H9 (cell line): ENCODE data around the gene HSF2. TPM values are rescaled to one million over a fixed set of nuclear protein-coding genes. Genes with fewer than 3 reads are reported as not detected.

Experiments
- DNase-seq: peaks from one replicate; pipeline ENCODE4 v3.0.0-alpha.2; 2017
- H2AFZ ChIP-seq: one replicate; pipeline ENCODE4 v1.6.1; 2013; ENCODE audit warnings: mild to moderate bottlenecking, low read length, control low read depth, moderate library complexity
- H2AK5ac ChIP-seq: 2 replicates; pipeline ENCODE4 v1.6.1; 2013; ENCODE audit warnings: low read length, control low read depth, mixed read lengths; ENCODE audit not compliant: insufficient read length
- H2BK120ac ChIP-seq: one replicate; pipeline ENCODE4 v1.6.1; 2013; ENCODE audit warnings: low read depth, mild to moderate bottlenecking, low read length, control low read depth, inconsistent platforms; ENCODE audit not compliant: poor library complexity, severe bottlenecking
- H2BK12ac ChIP-seq: 2 replicates; pipeline ENCODE4 v1.6.1; 2013; ENCODE audit warnings: low read length, control low read depth, mixed read lengths, low read depth; ENCODE audit not compliant: insufficient read length
- H2BK15ac ChIP-seq: 2 replicates; pipeline ENCODE4 v1.6.1; 2013; ENCODE audit warnings: low read depth, low read length, control low read depth
- H2BK20ac ChIP-seq: one replicate; pipeline ENCODE4 v1.6.1; 2013; ENCODE audit warnings: low read depth, mild to moderate bottlenecking, low read length, control low read depth, inconsistent platforms; ENCODE audit not compliant: poor library complexity, severe bottlenecking
- H2BK5ac ChIP-seq: 2 replicates; pipeline ENCODE4 v1.6.1; 2013; ENCODE audit warnings: low read length, control low read depth, mixed read lengths; ENCODE audit not compliant: insufficient read length
- H3K14ac ChIP-seq: 2 replicates; pipeline ENCODE4 v1.6.1; 2013; ENCODE audit warnings: low read length, control low read depth; ENCODE audit not compliant: insufficient read depth
- H3K18ac ChIP-seq: 2 replicates; pipeline ENCODE4 v1.6.1; 2013; ENCODE audit warnings: low read depth, mild to moderate bottlenecking, mixed read lengths, low read length, control low read depth; ENCODE audit not compliant: insufficient read length
- H3K23ac ChIP-seq: 2 replicates; pipeline ENCODE4 v1.6.1; 2013; ENCODE audit warnings: low read length, control low read depth, mixed read lengths, low read depth; ENCODE audit not compliant: insufficient read length
- H3K23me2 ChIP-seq: 2 replicates; pipeline ENCODE4 v1.6.1; 2013; ENCODE audit warnings: low read depth, mild to moderate bottlenecking, mixed read lengths, low read length, control low read depth; ENCODE audit not compliant: insufficient read length, poor library complexity, severe bottlenecking
- H3K27ac ChIP-seq: 2 replicates; pipeline ENCODE4 v1.5.1; 2013; ENCODE audit warnings: low read length, control low read depth, mixed read lengths, low read depth; ENCODE audit not compliant: insufficient read length
- H3K27me3 ChIP-seq: 2 replicates; pipeline ENCODE4 v1.6.1; 2013; ENCODE audit warnings: low read length, control low read depth, inconsistent platforms; ENCODE audit not compliant: insufficient read depth
- H3K4ac ChIP-seq: 2 replicates; pipeline ENCODE4 v1.6.1; 2013; ENCODE audit warnings: low read depth, mild to moderate bottlenecking, control low read depth, inconsistent platforms, low read length, moderate library complexity
- H3K4me1 ChIP-seq: 2 replicates; pipeline ENCODE4 v1.6.1; 2013; ENCODE audit warnings: low read length, control low read depth, inconsistent platforms; ENCODE audit not compliant: insufficient read depth
- H3K4me2 ChIP-seq: 2 replicates; pipeline ENCODE4 v1.6.1; 2013; ENCODE audit warnings: low read length, control low read depth, mixed read lengths; ENCODE audit not compliant: insufficient read length, insufficient read depth
- H3K56ac ChIP-seq: 2 replicates; pipeline ENCODE4 v1.6.1; 2013; ENCODE audit warnings: low read depth, mild to moderate bottlenecking, mixed read lengths, low read length, control low read depth; ENCODE audit not compliant: insufficient read length
- H3K79me1 ChIP-seq: 2 replicates; pipeline ENCODE4 v1.6.1; 2013; ENCODE audit warnings: low read depth, mild to moderate bottlenecking, moderate library complexity, low read length, control low read depth, inconsistent platforms; ENCODE audit not compliant: insufficient read depth, poor library complexity, severe bottlenecking
- H3K79me2 ChIP-seq: 2 replicates; pipeline ENCODE4 v1.6.1; 2013; ENCODE audit warnings: low read length, control low read depth, inconsistent platforms; ENCODE audit not compliant: insufficient read depth
- H3K9ac ChIP-seq: 2 replicates; pipeline ENCODE4 v1.6.1; 2013; ENCODE audit warnings: low read length, control low read depth, mixed read lengths; ENCODE audit not compliant: insufficient read length; ENCODE audit errors: extremely low read depth
- H3K9me3 ChIP-seq: one replicate; pipeline ENCODE4 v1.6.1; 2013; ENCODE audit warnings: low read depth, low read length, inconsistent platforms; ENCODE audit not compliant: control insufficient read depth
- H3T11ph ChIP-seq: one replicate; pipeline ENCODE4 v1.6.1; 2013; ENCODE audit warnings: mild to moderate bottlenecking, low read length, control low read depth, inconsistent platforms
- H4K20me1 ChIP-seq: one replicate; pipeline ENCODE4 v1.6.1; 2013; ENCODE audit not compliant: control insufficient read depth, insufficient read length, insufficient read depth
- H4K5ac ChIP-seq: 2 replicates; pipeline ENCODE4 v1.6.1; 2013; ENCODE audit warnings: low read depth, mild to moderate bottlenecking, mixed read lengths, low read length, control low read depth; ENCODE audit not compliant: insufficient read length
- H4K8ac ChIP-seq: replicated peaks from 2 replicates; pipeline ENCODE4 v1.6.1; 2013; ENCODE audit warnings: low read length, control low read depth, mixed read lengths, low read depth; ENCODE audit not compliant: insufficient read length
- H4K91ac ChIP-seq: 2 replicates; pipeline ENCODE4 v1.6.1; 2013; ENCODE audit warnings: low read depth, mild to moderate bottlenecking, moderate library complexity, mixed read lengths, low read length, control low read depth; ENCODE audit not compliant: insufficient read length
- H3K27ac Mint-ChIP-seq, 3 experiments: 2 replicates in 2 of 3; 3 replicates in 1 of 3; pipeline ENCODE4 v1.8.0; 2020 to 2021; ENCODE audit warnings: mixed read lengths in 3 of 3, mild to moderate bottlenecking in 1 of 3, moderate library complexity in 1 of 3
- H3K27me3 Mint-ChIP-seq: 2 replicates; pipeline ENCODE4 v1.8.0; 2021; ENCODE audit warnings: low read depth, mild to moderate bottlenecking, moderate library complexity, mixed read lengths
- H3K36me3 Mint-ChIP-seq, 3 experiments: 2 replicates in 2 of 3; 3 replicates in 1 of 3; pipeline ENCODE4 v1.8.0; 2020 to 2021; ENCODE audit warnings: low read depth in 3 of 3, mixed read lengths in 3 of 3; ENCODE audit not compliant: insufficient read depth in 1 of 3
- H3K4me1 Mint-ChIP-seq, 2 experiments: 2 replicates each; pipeline ENCODE4 v1.8.0; 2020; ENCODE audit warnings: mixed read lengths in 2 of 2
- H3K4me3 Mint-ChIP-seq, 2 experiments: 2 replicates in 1 of 2; 3 replicates in 1 of 2; pipeline ENCODE4 v1.8.0; 2020 to 2021; ENCODE audit warnings: mild to moderate bottlenecking in 2 of 2, mixed read lengths in 2 of 2, moderate library complexity in 1 of 2
- H3K9me3 Mint-ChIP-seq, 2 experiments: 2 replicates in 1 of 2; 3 replicates in 1 of 2; pipeline ENCODE4 v1.8.0; 2020; ENCODE audit warnings: mild to moderate bottlenecking in 2 of 2, mixed read lengths in 2 of 2, moderate library complexity in 1 of 2
- CTCF ChIP-seq: fragments of 200-600 bp; sonication (generic); conservative IDR thresholded peaks from 3 replicates; pipeline ENCODE4 v1.8.0; 2021; ENCODE audit warnings: antibody characterized with exemption, mild to moderate bottlenecking
- WGBS: extraction: QIAGEN DNeasy Blood & Tissue Kit; methylation state at CpG from one replicate; pipeline ENCODE4 v1.1.7; 2013; ENCODE audit warnings: missing lambda C conversion rate, low lambda C conversion rate, mixed read lengths; ENCODE audit not compliant: insufficient read length; ENCODE audit errors: extremely low coverage; 5-methylcytosine and 5-hydroxymethylcytosine counted together
- total RNA-seq: library from RNA; stranded (reverse); gene quantifications from 2 replicates; pipeline ENCODE4 v1.2.1, GENCODE V29; 2021

The HSF2 gene
- total RNA-seq, 1 experiment from 2014 or later, result 14.6 TPM

- no peak overlapping the region for H2BK20ac ChIP-seq
- H3K18ac ChIP-seq, result no peak overlapping the region
- H3K27me3 ChIP-seq, result no peaks in the 10 kb centered on the region
- no peak overlapping the region for H4K91ac ChIP-seq
- no peaks in the 10 kb centered on the region for H3K79me1 ChIP-seq
- H3K9me3 ChIP-seq, result no peaks in the 10 kb centered on the region
- Mint-ChIP-seq H3K27me3 (no peaks in the 10 kb centered on the region), H3K36me3 (no peaks in the 10 kb centered on the region; a peak in 1 of 7 replicates), H3K4me3 (no peak overlapping the region), H3K9me3 (no peaks in the 10 kb centered on the region), H3K4me1 (peaks cover 0 to 10% of the 10 kb centered on the region in 2 experiments; a peak in 2 of 4 replicates), H3K27ac (no peak overlapping the region; a peak in 1 of 7 replicates)
- no CpG with 5 or more reads among the region's 15 CpGs for WGBS
- H3K14ac ChIP-seq, result no peak overlapping the region
- H2BK120ac ChIP-seq, result no peak overlapping the region
- no peaks in the 10 kb centered on the region for H3K23me2 ChIP-seq
- H3K79me2 ChIP-seq, result no peaks in the 10 kb centered on the region
- no peak overlapping the region for H2BK5ac ChIP-seq
- H3T11ph ChIP-seq, result no peak overlapping the region
- no peak overlapping the region for H3K4me2 ChIP-seq
- H3K56ac ChIP-seq, result no peak overlapping the region
- no peak overlapping the region for H3K4ac ChIP-seq
- peak; percentile 38 for DNase-seq
- no peak overlapping the region for H2AFZ ChIP-seq
- no peaks in the 10 kb centered on the region for H3K4me1 ChIP-seq
- no peak overlapping the region for H3K23ac ChIP-seq
- no peak overlapping the region for H3K9ac ChIP-seq
- no peak overlapping the region for H2BK15ac ChIP-seq
- H4K8ac ChIP-seq, result no peak overlapping the region
- H4K20me1 ChIP-seq, result no peaks in the 10 kb centered on the region
- no peak overlapping the region for H2AK5ac ChIP-seq
- no peak overlapping the region for H4K5ac ChIP-seq
- no peak overlapping the region for H3K27ac ChIP-seq
- peak; percentile 48; the same call in 2 of the 3 replicates for TF ChIP-seq CTCF
- H2BK12ac ChIP-seq, result no peak overlapping the region
Observed at GRCh38 chr6:122361314-122361979, 38.0 kb upstream of the HSF2 start.
